Omental fat pad (tissue), 4 donors: ENCODE results near the gene MSRB3. TPM values are rescaled to one million over a fixed set of nuclear protein-coding genes. Genes with fewer than 3 reads are reported as not detected.

Experiments
- ATAC-seq: fragments of 150-250 bp; one replicate; pipeline ENCODE4 v1.9.1; 2016; ENCODE audit warnings: mild to moderate bottlenecking, moderate library complexity; ENCODE audit not compliant: low FRiP score
- DNase-seq: peaks from one replicate; pipeline ENCODE4 v3.0.0-alpha.2; 2019; ENCODE audit warnings: low spot score
- total RNA-seq, 4 donors: library from RNA; depleted of rRNA; stranded (reverse); fragments of >200 nt; gene quantifications; one replicate each; pipeline ENCODE4 v1.1.0, GENCODE V29; 2016
- TF ChIP-seq, protein P1 (sequence below), 3 donors: fragments of 450-650 bp; IDR thresholded peaks; one replicate each; pipeline ENCODE4 v1.5.1; 2016 to 2017; ENCODE audit warnings: antibody characterized with exemption in 3 of 3, mild to moderate bottlenecking in 3 of 3, moderate library complexity in 2 of 3

Gene MSRB3
- total RNA-seq, 4 donors from 2014 or later = 36.8 to 49.7 (median 44.8) TPM

DNA sequence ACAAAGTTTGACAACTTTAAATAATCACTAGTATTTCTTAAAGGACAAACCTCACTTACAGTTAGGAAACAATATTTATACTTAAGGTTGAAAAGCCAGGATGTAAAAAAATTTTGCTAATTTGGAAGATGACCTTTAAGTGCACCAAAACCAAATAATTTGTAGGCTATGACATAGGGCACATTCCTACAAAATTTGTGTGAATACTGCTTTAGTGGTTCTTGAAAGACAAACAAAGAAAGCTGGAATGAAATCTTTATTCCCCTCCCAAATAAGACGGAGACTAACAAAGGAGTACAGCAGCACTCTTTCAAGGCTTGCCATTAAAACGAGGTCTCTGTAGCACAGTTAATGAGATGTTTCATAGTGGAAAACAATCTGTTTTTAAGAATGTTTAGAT lies 45.6 kb downstream of the MSRB3 start:
- TF ChIP-seq, protein P1, sequence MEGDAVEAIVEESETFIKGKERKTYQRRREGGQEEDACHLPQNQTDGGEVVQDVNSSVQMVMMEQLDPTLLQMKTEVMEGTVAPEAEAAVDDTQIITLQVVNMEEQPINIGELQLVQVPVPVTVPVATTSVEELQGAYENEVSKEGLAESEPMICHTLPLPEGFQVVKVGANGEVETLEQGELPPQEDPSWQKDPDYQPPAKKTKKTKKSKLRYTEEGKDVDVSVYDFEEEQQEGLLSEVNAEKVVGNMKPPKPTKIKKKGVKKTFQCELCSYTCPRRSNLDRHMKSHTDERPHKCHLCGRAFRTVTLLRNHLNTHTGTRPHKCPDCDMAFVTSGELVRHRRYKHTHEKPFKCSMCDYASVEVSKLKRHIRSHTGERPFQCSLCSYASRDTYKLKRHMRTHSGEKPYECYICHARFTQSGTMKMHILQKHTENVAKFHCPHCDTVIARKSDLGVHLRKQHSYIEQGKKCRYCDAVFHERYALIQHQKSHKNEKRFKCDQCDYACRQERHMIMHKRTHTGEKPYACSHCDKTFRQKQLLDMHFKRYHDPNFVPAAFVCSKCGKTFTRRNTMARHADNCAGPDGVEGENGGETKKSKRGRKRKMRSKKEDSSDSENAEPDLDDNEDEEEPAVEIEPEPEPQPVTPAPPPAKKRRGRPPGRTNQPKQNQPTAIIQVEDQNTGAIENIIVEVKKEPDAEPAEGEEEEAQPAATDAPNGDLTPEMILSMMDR (IDR thresholded peaks at IDR 0.05) = no peak
- DNase-seq (no peak), ATAC-seq (no peak)

DNA sequence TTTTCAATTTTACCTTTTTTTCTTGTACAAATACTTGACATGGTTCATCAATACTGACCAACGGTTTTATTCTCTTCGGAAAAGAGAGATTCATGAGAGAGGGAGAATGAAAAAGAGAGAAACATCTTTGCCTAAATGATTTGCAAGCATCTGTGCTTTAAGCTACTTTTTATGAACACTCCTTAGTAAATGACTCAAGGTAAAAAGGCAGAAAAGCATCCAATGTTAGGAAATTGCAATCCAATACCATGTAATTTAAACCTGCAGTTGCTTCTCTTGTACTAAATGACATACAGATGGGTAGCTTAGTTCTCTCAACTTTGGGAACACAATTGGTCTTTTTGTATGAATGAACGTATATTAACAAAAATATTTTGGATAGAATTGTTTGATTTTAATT lies 46.1 kb downstream of the MSRB3 start:
- DNase-seq (no peak), ATAC-seq (no peak)
- TF ChIP-seq, protein P1 (IDR thresholded peaks at IDR 0.05) = no peak

DNA sequence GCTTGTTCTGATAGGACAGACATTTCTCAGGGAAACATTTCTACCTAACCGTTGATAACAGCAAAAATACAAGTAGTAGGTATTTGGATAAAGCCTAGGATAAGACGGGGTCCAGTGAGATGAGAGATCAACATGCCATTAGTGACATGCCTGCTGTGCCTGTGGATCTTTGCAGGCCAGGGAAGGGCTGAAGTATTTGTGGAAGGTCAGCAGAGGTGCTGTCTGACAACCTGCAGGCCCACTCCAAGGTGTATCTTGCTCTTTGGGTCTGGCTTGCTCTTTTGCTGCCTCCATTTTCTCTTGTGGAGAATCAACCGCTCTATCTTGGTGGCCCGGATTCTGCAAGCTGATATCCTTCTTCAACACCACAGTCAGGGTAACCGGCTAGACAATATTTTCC lies 46.7 kb downstream of the MSRB3 start:
- TF ChIP-seq, protein P1 (IDR thresholded peaks at IDR 0.05) = no peak
- no peak for DNase-seq
- ATAC-seq = no peak

DNA sequence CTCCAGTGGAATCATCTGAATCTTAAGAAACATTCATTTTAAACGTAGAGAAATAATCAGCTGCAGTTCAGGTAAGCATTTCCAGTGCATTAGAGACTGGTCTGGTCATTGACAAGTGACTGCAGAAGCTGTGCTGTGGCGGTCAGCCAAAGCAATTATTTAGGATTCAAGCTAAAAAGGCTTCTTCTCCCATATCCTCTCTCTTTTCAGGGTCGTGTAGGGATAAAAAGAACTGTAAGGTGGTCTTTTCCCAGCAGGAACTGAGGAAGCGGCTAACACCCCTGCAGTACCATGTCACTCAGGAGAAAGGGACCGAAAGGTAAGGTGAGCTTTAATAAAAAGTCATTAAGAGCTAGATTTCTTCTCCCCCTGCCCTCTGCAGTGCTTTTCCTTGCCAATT lies 48.1 kb downstream of the MSRB3 start:
- ATAC-seq = no peak
- TF ChIP-seq, protein P1 (IDR thresholded peaks at IDR 0.05) = no peak
- no peak for DNase-seq

DNA sequence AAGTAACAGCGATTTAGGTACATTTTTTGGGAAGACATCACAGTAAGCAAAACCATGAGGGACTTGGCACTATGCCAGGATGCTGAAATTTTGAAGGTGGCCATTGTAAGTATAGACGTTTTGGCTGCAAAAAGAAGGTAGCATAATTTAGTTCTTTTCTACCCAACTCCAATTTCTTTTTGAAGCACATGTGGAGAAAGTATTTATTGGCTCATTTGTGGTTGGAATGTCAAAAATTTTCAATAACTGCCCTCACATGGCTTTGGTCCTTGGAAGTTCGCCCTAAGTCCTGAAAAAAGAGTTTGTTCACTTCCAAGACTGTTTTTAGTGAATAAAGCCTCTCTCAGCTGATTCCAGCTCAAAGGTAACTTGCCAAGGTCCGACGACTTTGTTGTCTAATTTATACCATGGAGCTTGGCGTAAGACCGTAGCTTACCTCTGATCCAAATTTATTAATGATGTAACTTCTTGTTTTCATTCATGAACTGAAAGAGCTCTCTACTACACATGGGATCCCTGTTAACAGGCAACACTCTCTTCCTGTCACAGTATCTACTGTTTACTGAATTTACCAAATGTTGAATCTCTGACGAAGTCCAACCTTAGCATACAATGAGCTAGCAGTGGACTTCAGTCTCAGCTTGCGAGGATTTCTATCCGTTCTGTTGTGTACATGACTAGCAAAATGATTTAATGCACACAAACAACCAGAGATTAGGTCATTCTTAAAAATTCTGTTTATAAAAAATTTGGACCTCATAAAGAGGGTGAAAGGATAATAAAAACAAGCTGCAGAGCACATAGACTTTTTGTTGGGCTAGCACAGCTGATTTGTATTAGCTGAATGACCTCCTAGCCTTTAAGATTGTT lies 49.0 kb downstream of the MSRB3 start:
- DNase-seq = no peak
- no peak for ATAC-seq
- TF ChIP-seq, protein P1 (IDR thresholded peaks at IDR 0.05) = no peak

DNA sequence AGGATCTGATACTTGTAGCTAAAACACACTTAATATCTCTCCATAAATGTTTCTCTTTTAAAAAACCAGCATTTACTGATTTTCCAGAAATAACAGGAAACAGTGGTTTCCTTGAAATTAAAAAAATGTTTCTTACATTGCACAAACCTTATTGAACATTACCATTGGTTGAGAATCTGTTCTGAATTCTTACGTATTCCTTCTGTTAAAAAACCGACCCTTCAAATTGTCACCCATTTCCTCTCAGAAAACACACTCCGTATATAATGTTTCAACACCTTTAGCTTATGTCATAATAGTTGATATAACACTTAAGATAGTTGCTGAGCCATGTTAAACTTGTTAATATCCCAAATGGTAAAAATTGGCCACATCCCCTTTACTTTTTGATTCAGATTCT lies 51.2 kb downstream of the MSRB3 start:
- no peak for DNase-seq
- TF ChIP-seq, protein P1 (IDR thresholded peaks at IDR 0.05) = no peak
- no peak for ATAC-seq

DNA sequence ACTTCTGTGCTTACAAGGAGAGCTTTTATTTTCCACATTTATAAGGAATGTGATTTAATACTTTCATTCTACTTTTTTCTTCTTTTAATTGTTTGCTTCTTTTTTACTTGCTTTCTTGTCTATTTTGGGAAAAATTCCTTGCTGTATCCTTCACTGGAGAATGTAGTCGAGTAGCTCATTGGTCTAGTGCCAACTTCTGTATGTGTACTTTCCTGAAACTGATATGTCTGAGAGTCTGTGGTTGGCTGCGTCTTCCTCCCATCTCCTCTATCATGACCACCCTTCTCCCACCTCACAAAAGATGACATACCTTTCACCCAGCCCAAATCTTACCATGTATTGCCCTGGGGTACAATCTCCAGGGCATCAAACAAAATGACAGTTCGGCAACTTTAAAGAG lies 51.8 kb downstream of the MSRB3 start:
- DNase-seq (no peak), ATAC-seq (no peak)
- TF ChIP-seq, protein P1 (IDR thresholded peaks at IDR 0.05) = no peak
